ENCODE data around the gene TCEA3. TPM values are rescaled to one million over a fixed set of nuclear protein-coding genes. Genes with fewer than 3 reads are reported as not detected.

The TCEA3 gene
- total RNA-seq, 3 donors from 2014 or later: 8.5 to 38.0 (median 31.2) TPM

GRCh38 chr1:23389837-23390321, 34.7 kb downstream of the TCEA3 start:
- TF ChIP-seq POLR2AphosphoS5 (IDR thresholded peaks at IDR 0.05): no peak
- no peak for TF ChIP-seq CTCF (IDR thresholded peaks at IDR 0.05)
- no peak for TF ChIP-seq POLR2A (IDR thresholded peaks at IDR 0.05)
- no peak overlapping the region for H3K27ac ChIP-seq
- H3K4me3 ChIP-seq: no peak overlapping the region
- intact Hi-C loops (cut with DNase I; ENCODE audit: low total_unique reads): loop anchor here (5.0 kb wide), 1 partner anchor 738 kb away; the partner anchor contains the start of gene C1QB
- no peaks in the 10 kb centered on the region for H3K9me3 ChIP-seq
- H3K36me3 ChIP-seq: no peaks in the 10 kb centered on the region
- H3K4me1 ChIP-seq: peaks cover 0 to 4% of the 10 kb centered on the region in 2 donors
- H3K27me3 ChIP-seq: no peaks in the 10 kb centered on the region
- no peak for DNase-seq (ENCODE audit: low spot score in 2 of 2)

GRCh38 chr1:23387494-23387893, 37.1 kb downstream of the TCEA3 start:
- Histone ChIP-seq H3K4me1 (peaks cover 0 to 11% of the 10 kb centered on the region in 2 donors), H3K9me3 (no peaks in the 10 kb centered on the region), H3K27ac (peak overlapping the region in 1 of 2 donors; percentile 48), H3K27me3 (no peaks in the 10 kb centered on the region), H3K36me3 (no peaks in the 10 kb centered on the region), H3K4me3 (no peak overlapping the region)
- TF ChIP-seq POLR2AphosphoS5 (IDR thresholded peaks at IDR 0.05) (no peak), POLR2A (IDR thresholded peaks at IDR 0.05) (no peak), CTCF (IDR thresholded peaks at IDR 0.05) (no peak)
- intact Hi-C loops (cut with DNase I; ENCODE audit: low total_unique reads): loop anchor here (5.0 kb wide), 1 partner anchor 735 kb away; the partner anchor contains the start of gene C1QB
- no peak for DNase-seq (ENCODE audit: low spot score in 2 of 2)

- intact Hi-C loops (cut with DNase I; ENCODE audit: low total_unique reads): loop anchor here (5.0 kb wide), 1 partner anchor 733 kb away; the partner anchor contains the start of gene C1QB
- peaks cover 0 to 11% of the 10 kb centered on the region in 2 donors for H3K4me1 ChIP-seq
- H3K36me3 ChIP-seq: no peaks in the 10 kb centered on the region
- no peaks in the 10 kb centered on the region for H3K27me3 ChIP-seq
- DNase-seq (ENCODE audit: low spot score in 2 of 2): peak in 1 of 2 donors; percentile 70
- peak overlapping the region; percentile 77 to 80 for H3K27ac ChIP-seq
- no peak overlapping the region for H3K4me3 ChIP-seq
- no peak for TF ChIP-seq CTCF (IDR thresholded peaks at IDR 0.05)
- no peak for TF ChIP-seq POLR2A (IDR thresholded peaks at IDR 0.05)
- no peak for TF ChIP-seq POLR2AphosphoS5 (IDR thresholded peaks at IDR 0.05)
- no peaks in the 10 kb centered on the region for H3K9me3 ChIP-seq
Measured at GRCh38 chr1:23385119-23385621, 39.4 kb downstream of the TCEA3 start.

- TF ChIP-seq POLR2AphosphoS5 (IDR thresholded peaks at IDR 0.05): no peak
- TF ChIP-seq CTCF (IDR thresholded peaks at IDR 0.05): no peak
- no peak for TF ChIP-seq POLR2A (IDR thresholded peaks at IDR 0.05)
- no peaks in the 10 kb centered on the region for H3K27me3 ChIP-seq
- peaks cover 0 to 11% of the 10 kb centered on the region in 2 donors for H3K4me1 ChIP-seq
- no peak for DNase-seq (ENCODE audit: low spot score in 2 of 2)
- no peaks in the 10 kb centered on the region for H3K36me3 ChIP-seq
- H3K27ac ChIP-seq: peak overlapping the region; percentile 77 to 80
- no peak overlapping the region for H3K4me3 ChIP-seq
- no peaks in the 10 kb centered on the region for H3K9me3 ChIP-seq
- intact Hi-C loops (cut with DNase I; ENCODE audit: low total_unique reads): loop anchor here (5.0 kb wide), 1 partner anchor 732 kb away; the partner anchor contains the start of gene C1QB
Measured at GRCh38 chr1:23384312-23385058, 40.1 kb downstream of the TCEA3 start.

Measured in breast epithelium (tissue), 4 donors.